ENCODE measurements around the gene LZTFL1. TPM values are rescaled to one million over a fixed set of nuclear protein-coding genes. Genes with fewer than 3 reads are reported as not detected.

The LZTFL1 gene
- total RNA-seq, 1 donor from 2014 or later = 6.7 TPM

DNA sequence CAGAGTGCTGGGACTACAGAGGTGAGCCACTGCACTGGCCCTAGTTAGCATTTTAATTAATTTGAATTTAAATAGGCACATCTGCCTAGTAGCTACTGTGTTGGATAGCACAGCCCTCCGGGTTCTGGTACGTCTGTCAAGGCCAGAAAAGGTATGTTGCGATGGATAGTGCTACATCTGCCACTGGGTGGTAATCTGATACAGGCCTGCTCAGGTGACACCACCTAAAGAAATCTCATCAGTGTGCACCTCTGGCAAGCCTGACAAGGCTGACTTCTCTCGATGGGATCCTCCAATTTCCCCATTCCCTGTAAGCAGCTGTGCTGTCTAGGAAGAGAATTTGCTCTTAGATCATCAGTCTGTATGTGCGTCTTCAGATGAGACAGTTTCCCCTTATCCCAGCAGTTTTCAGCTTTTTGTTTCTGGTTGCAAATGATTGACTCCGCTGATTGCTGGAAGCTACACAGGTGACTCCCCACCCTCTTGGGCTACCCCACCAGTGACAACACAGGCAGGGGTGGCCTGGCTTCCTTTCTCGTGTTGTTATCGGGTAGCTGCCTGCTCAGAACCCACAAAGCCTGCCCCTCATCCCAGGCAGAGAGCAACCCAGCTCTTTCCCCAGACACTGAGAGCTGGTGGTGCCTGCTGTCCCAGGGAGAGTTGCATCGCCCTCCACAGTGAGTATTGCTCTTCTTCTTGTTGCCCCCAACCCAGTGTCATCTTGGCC is 44.2 kb upstream of the LZTFL1 start, which contains the start of gene CCR9:
CCR9 (plus strand) TSS at position 565 of the 727 bp plus-strand sequence. CDS start 8,391 bp downstream, outside the sequence.
- no peaks in the 10 kb centered on the region for H3K27me3 ChIP-seq
- H3K4me1 ChIP-seq = no peaks in the 10 kb centered on the region
- H3K9me3 ChIP-seq = no peaks in the 10 kb centered on the region
- no peak for DNase-seq (ENCODE audit: low spot score in 2 of 2)
- no peak within 1 kb of the TSS for H3K4me3 ChIP-seq
- intact Hi-C loops (cut with DNase I) = no loop called here
- no peak within 1 kb of the TSS for H3K27ac ChIP-seq
- TF ChIP-seq, protein P1, sequence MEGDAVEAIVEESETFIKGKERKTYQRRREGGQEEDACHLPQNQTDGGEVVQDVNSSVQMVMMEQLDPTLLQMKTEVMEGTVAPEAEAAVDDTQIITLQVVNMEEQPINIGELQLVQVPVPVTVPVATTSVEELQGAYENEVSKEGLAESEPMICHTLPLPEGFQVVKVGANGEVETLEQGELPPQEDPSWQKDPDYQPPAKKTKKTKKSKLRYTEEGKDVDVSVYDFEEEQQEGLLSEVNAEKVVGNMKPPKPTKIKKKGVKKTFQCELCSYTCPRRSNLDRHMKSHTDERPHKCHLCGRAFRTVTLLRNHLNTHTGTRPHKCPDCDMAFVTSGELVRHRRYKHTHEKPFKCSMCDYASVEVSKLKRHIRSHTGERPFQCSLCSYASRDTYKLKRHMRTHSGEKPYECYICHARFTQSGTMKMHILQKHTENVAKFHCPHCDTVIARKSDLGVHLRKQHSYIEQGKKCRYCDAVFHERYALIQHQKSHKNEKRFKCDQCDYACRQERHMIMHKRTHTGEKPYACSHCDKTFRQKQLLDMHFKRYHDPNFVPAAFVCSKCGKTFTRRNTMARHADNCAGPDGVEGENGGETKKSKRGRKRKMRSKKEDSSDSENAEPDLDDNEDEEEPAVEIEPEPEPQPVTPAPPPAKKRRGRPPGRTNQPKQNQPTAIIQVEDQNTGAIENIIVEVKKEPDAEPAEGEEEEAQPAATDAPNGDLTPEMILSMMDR (IDR thresholded peaks at IDR 0.05) = no peak
- H3K36me3 ChIP-seq = no peaks in the 10 kb centered on the region

DNA sequence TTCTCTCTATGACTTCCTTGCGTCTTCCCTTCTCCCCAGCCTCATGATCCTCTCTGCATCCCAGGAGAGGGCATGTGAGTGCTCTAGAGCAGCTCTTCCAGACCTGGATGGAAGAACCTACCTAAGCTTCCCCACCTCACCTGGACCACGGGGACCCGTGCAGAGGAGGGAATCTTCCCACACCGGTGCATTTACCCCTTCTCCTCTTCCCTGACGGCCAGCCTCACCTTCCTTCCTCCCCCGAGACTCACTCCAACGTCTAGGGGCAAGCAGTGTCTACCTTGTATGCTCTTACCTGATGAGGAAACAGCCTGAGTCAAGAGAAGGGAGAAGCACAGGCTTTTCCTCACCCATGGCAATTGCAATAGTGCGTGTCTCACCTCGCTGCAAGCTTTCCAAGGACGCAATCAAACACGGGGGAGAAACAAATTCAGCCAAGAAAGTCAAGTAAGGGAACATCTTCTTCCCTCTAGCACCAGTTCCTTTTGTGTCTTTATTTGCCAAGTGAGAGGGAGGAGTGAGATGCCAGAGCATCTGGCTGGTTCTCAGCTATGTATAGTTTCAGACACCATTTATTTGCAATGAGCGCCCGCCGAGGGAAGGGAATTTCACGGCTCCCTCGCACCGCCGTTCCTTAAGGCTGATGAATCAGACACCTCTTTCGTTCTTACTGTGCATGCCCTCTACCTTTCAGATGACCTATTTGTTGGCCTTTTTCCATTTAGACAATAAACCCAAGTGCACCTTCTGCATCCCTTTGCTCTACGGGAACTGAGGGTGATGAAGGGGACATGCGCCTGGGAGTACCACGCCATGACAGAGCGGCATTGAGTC is 42.7 kb upstream of the LZTFL1 start:
- Histone ChIP-seq H3K27ac (no peak overlapping the region), H3K36me3 (no peaks in the 10 kb centered on the region), H3K27me3 (no peaks in the 10 kb centered on the region), H3K4me3 (no peak overlapping the region), H3K4me1 (no peaks in the 10 kb centered on the region), H3K9me3 (no peaks in the 10 kb centered on the region)
- intact Hi-C loops (cut with DNase I) = no loop called here
- TF ChIP-seq, protein P1 (IDR thresholded peaks at IDR 0.05) = no peak
- DNase-seq (ENCODE audit: low spot score in 2 of 2) = no peak

DNA sequence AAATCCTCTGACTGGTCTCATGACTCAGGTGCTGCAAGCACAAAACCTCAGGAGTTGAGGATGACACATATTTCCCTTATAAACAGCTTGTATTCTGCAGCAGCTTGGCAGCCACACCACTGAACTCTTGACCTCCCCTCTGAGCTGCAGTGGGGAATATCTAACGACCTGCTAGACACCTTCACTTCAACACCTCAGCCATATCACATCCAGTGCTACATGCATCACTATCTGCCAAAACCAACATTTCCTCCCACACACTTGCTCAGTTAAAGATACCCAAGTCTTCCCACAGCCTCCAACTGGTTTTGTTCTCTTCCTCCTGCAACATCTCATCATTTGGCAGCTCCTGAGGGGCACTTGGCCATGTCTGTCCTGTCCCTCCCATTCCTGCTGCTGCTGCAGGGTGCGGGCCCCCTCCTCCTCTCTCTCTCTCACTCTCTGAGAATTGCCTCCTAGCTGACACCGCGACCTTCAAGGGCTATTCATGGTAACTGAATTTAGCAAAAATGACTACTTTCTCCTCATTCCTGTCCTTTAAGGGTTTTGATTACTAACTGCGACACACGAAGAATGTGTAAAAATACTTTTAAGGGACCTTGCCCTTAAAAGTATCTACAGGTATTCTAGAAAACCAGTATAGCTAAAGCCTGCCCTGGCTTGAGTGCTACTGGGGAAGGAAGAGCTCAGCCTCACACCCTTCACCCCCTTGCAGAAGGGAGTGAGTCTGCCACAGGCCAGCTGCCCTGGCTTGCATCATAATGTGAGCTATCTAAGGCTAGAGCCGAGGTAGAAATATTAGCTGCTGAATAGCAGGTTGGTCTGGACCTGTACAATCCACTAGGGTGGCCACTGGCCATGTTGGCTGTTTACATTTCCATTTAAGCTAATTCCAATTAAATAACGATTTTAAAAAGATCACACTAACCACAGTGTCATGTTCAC is 39.4 kb upstream of the LZTFL1 start:
- Histone ChIP-seq H3K9me3 (no peaks in the 10 kb centered on the region), H3K36me3 (no peaks in the 10 kb centered on the region), H3K4me1 (no peaks in the 10 kb centered on the region), H3K4me3 (no peak overlapping the region), H3K27ac (no peak overlapping the region), H3K27me3 (no peaks in the 10 kb centered on the region)
- intact Hi-C loops (cut with DNase I) = no loop called here
- TF ChIP-seq, protein P1 (IDR thresholded peaks at IDR 0.05) = no peak
- no peak for DNase-seq (ENCODE audit: low spot score in 2 of 2)

DNA sequence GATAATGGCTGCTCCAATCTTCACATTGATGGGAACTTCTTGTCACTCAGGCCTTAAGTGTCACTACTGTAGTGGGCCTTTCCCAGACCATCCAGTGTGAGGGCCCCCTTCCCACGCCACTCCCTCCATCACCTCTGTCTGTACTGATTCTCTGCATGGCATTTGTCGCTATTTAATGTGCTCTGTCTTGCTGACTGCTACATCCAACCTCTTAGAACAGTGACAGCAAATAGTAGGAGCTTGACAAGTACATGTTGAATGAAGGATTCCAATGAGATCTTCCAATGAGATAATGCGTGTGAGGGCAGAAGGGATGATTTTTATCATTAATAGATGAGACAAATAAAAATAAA is 38.8 kb upstream of the LZTFL1 start:
- no peaks in the 10 kb centered on the region for H3K27me3 ChIP-seq
- H3K27ac ChIP-seq = no peak overlapping the region
- intact Hi-C loops (cut with DNase I) = no loop called here
- DNase-seq (ENCODE audit: low spot score in 2 of 2) = no peak
- H3K4me1 ChIP-seq = no peaks in the 10 kb centered on the region
- H3K4me3 ChIP-seq = no peak overlapping the region
- no peaks in the 10 kb centered on the region for H3K9me3 ChIP-seq
- no peaks in the 10 kb centered on the region for H3K36me3 ChIP-seq
- TF ChIP-seq, protein P1 (IDR thresholded peaks at IDR 0.05) = no peak

GRCh38 chr3:45878124-45878523 is 36.2 kb upstream of the LZTFL1 start:
- Histone ChIP-seq H3K36me3 (no peaks in the 10 kb centered on the region), H3K4me3 (no peak overlapping the region), H3K4me1 (no peaks in the 10 kb centered on the region), H3K27me3 (no peaks in the 10 kb centered on the region), H3K9me3 (no peaks in the 10 kb centered on the region), H3K27ac (no peak overlapping the region)
- TF ChIP-seq, protein P1 (IDR thresholded peaks at IDR 0.05) = no peak
- intact Hi-C loops (cut with DNase I) = no loop called here
- DNase-seq (ENCODE audit: low spot score in 2 of 2) = no peak

Data from ascending aorta (tissue), 2 donors.